AG04450 (cell line): ENCODE measurements around the gene ZNF644. TPM values are rescaled to one million over a fixed set of nuclear protein-coding genes. Genes with fewer than 3 reads are reported as not detected.
"Not testable (repeated sequence)": the region's sequence is repeated elsewhere in the genome, so short reads cannot be mapped to it uniquely, and the experiment has no call there.

Source experiments
- CTCF ChIA-PET: fragments of 300-600, 350-600 bp; formaldehyde crosslinking; extraction: SDS; loops from one replicate; lab custom pipeline; 2022; ENCODE audit warnings: antibody characterized with exemption, inconsistent platforms; lab: Charles Lee
- POLR2A ChIA-PET: fragments of 350-600 bp; formaldehyde crosslinking; extraction: SDS; loops from one replicate; lab custom pipeline; 2021; ENCODE audit warnings: antibody characterized with exemption, inconsistent platforms; lab: Yijun Ruan, JAX
- DNase-seq: peaks from one replicate; pipeline ENCODE4 v3.0.0-alpha.2; 2011; ENCODE audit warnings: low read depth, low spot score
- H3K27ac ChIP-seq: one replicate; pipeline ENCODE4 v1.5.1; 2012; ENCODE audit warnings: low read depth, low read length, control low read depth
- H3K27me3 ChIP-seq: one replicate; pipeline ENCODE4 v1.6.0; 2012; ENCODE audit warnings: low read length; ENCODE audit not compliant: control insufficient read depth, insufficient read depth
- H3K4me3 ChIP-seq: 2 replicates; pipeline ENCODE4 v1.5.1; 2011; ENCODE audit warnings: mild to moderate bottlenecking, low read depth, low read length, control low read depth
- H3K9me3 ChIP-seq: 2 replicates; pipeline ENCODE4 v1.5.1; 2012; ENCODE audit warnings: low read length; ENCODE audit not compliant: control insufficient read depth, insufficient read depth
- polyA plus RNA-seq: library from polyadenylated mRNA; depleted of rRNA; stranded (reverse); fragments of >200 nt; gene quantifications from 2 replicates; pipeline ENCODE4 v1.2.3, GENCODE V29; 2011
- TF ChIP-seq, protein P1 (sequence below): IDR thresholded peaks from 2 replicates; pipeline ENCODE4 v1.5.1; 2011; ENCODE audit warnings: low read depth, low read length, control low read depth, inconsistent platforms

Gene ZNF644
- polyA plus RNA-seq, 1 experiment: 27.5 TPM

GRCh38 chr1:90899263-90899662 is 122.6 kb downstream of the ZNF644 start:
- CTCF ChIA-PET: interaction anchor here (1.4 kb wide), 1 partner anchor 13 kb away, joined by 3 read pairs; no protein-coding TSS in a partner anchor

DNA sequence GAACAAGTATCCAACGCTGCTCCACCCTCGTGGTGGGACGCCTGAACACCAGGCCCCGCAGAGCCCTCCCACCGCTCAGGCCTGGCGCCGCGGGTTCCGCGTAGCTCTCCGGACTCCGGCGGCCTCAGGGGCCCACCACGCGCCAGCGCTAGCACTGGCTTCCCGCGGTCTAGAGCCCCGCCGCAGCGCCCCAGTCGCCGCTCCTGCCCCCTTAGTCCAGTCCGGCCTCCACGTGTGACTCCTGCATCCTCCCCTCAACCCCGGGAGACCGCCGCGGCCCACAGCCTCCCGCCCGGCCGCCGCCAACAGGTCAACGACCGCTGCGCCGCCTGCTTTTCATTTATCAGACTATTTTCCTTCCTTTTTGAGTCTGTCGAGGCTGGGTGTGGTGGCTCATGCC is 128.2 kb downstream of the ZNF644 start:
- DNase-seq, H3K9me3 ChIP-seq, CTCF ChIA-PET, H3K27me3 ChIP-seq, H3K4me3 ChIP-seq, H3K27ac ChIP-seq, POLR2A ChIA-PET: not testable (repeated sequence)

More at GRCh38 chr1:90899263-90899662, 122.6 kb downstream of the ZNF644 start:
- no peak overlapping the region for H3K27ac ChIP-seq
- no peaks in the 10 kb centered on the region for H3K27me3 ChIP-seq
- H3K4me3 ChIP-seq: no peak overlapping the region
- no peak for DNase-seq
- no peaks in the 10 kb centered on the region for H3K9me3 ChIP-seq
- POLR2A ChIA-PET: no interaction called here
- TF ChIP-seq, protein P1, sequence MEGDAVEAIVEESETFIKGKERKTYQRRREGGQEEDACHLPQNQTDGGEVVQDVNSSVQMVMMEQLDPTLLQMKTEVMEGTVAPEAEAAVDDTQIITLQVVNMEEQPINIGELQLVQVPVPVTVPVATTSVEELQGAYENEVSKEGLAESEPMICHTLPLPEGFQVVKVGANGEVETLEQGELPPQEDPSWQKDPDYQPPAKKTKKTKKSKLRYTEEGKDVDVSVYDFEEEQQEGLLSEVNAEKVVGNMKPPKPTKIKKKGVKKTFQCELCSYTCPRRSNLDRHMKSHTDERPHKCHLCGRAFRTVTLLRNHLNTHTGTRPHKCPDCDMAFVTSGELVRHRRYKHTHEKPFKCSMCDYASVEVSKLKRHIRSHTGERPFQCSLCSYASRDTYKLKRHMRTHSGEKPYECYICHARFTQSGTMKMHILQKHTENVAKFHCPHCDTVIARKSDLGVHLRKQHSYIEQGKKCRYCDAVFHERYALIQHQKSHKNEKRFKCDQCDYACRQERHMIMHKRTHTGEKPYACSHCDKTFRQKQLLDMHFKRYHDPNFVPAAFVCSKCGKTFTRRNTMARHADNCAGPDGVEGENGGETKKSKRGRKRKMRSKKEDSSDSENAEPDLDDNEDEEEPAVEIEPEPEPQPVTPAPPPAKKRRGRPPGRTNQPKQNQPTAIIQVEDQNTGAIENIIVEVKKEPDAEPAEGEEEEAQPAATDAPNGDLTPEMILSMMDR: no peak

- POLR2A ChIA-PET, H3K4me3 ChIP-seq, H3K27me3 ChIP-seq, H3K27ac ChIP-seq, DNase-seq, CTCF ChIA-PET, H3K9me3 ChIP-seq: not testable (repeated sequence)
Measured at GRCh38 chr1:90892884-90893283, 129.0 kb downstream of the ZNF644 start.

- H3K9me3 ChIP-seq, POLR2A ChIA-PET, H3K27ac ChIP-seq, H3K4me3 ChIP-seq, DNase-seq, H3K27me3 ChIP-seq, CTCF ChIA-PET: not testable (repeated sequence)
Measured at GRCh38 chr1:90892196-90892595, 129.6 kb downstream of the ZNF644 start.

- H3K27me3 ChIP-seq, H3K4me3 ChIP-seq, POLR2A ChIA-PET, H3K27ac ChIP-seq, H3K9me3 ChIP-seq, CTCF ChIA-PET, DNase-seq: not testable (repeated sequence)
Measured at GRCh38 chr1:90891756-90892155, 130.1 kb downstream of the ZNF644 start.

DNA sequence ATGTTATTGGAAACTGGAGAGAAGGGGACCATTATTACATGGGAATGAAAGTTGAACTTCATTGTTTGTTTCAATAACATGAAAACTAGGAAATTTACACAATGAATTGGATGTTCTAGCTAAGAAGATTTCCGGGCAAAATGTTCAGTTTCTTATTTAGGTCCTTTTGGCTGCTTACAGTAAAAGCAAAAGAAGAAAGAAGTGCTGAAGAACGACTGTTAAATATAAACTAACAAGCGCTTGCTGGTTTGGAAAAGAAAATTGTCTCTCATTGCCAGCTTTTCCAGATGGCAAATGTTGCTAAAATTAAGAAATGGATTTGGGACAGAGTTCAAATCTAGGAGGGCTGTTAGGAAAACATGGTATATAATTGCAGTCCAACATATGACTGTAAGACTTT is 139.6 kb downstream of the ZNF644 start:
- DNase-seq: no peak
- H3K9me3 ChIP-seq: peaks cover 3% of the 10 kb centered on the region
- H3K27ac ChIP-seq: no peak overlapping the region
- ChIA-PET POLR2A (no interaction called here), CTCF (interaction anchor here (0.6 to 1.7 kb wide), 2 partner anchors 30 to 305 kb away, joined by 5 read pairs; no protein-coding TSS in a partner anchor)
- no peak overlapping the region for H3K4me3 ChIP-seq
- TF ChIP-seq, protein P1: no peak
- H3K27me3 ChIP-seq: no peaks in the 10 kb centered on the region

DNA sequence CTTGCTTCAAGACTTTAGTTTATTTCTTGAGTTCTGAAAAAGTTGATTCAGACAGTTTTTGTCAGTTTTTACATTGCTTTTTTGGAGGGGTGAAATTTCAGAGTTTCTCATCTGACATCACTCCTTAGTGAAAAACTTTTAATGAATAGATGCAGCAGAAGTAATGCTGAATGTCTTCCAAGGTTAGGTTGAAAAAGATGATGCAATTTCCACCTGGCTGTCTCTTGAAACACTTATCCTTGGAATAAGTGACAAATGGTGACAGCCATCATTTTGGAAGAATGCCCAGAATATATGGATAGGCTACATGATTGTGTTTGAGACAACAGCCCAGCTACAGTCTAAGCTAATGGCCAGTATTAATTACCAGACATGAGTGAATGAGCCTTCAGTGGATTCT is 140.8 kb downstream of the ZNF644 start:
- POLR2A ChIA-PET: no interaction called here

More for the DNA sequence above, 140.8 kb downstream of the ZNF644 start:
- TF ChIP-seq, protein P1: no peak
- Histone ChIP-seq H3K9me3 (peaks cover 3% of the 10 kb centered on the region), H3K4me3 (no peak overlapping the region), H3K27ac (no peak overlapping the region), H3K27me3 (no peaks in the 10 kb centered on the region)
- DNase-seq: no peak
- CTCF ChIA-PET: interaction anchor here (1.7 kb wide), 1 partner anchor 29 kb away, joined by 5 read pairs; no protein-coding TSS in a partner anchor
